ENCODE data around the gene CLEC11A. TPM values are rescaled to one million over a fixed set of nuclear protein-coding genes. Genes with fewer than 3 reads are reported as not detected.
A peak's percentile ranks its signal among the peaks of the same experiment; 100 is the strongest.
"Not testable (repeated sequence)": the region's sequence is repeated elsewhere in the genome, so short reads cannot be mapped to it uniquely, and the experiment has no call there.

CLEC11A gene
- total RNA-seq, 1 experiment from 2014 or later: 7.1 TPM

DNA sequence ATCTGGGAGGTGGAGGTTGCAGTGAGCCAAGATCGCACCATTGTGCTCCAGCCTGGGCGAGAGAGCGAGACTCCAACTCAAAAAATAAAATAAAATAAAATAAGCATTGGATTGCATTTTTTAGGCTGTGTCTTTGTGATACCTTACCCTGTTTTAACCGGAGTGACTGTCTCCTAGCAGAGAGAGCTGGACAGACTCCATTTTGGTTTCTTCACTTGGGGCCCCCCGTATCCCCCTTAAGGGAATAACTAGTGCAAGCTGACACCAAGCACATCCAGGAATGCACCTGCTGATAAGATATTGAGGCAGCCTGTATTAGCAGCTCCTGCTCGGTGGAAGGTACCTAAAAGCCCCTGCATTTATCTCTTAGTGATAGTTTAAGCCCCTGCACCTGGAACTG lies 26.3 kb downstream of the CLEC11A start:
- no peak for DNase-seq
- no peaks in the 10 kb centered on the region for H3K27me3 ChIP-seq (ENCODE audit: control insufficient read depth, insufficient read depth, low read length)
- H3K4me3 ChIP-seq (ENCODE audit: insufficient read depth, low read depth, low read length): no peak overlapping the region
- H3K36me3 ChIP-seq (replicated peaks; ENCODE audit: control insufficient read depth, insufficient read depth, low read length): no peaks in the 10 kb centered on the region

DNA sequence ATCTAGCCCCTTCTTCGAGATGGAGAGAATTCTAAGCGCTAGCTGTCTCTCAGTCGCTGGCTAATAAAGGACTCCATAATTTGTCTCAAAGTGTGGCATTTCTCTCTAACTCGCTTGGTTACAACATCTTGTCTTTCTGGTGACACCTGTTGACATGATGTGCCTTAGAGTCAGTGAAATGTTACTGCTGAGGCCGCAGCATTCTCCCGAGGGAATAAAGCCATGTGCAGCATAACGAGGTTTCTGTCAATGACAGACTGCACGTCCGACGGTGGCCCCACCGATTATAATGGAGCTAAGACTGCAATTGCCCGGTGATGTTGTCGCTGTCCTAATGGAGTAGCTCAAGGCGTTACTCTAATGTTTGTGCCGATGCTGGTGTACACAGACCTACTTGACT lies 26.8 kb downstream of the CLEC11A start:
- 0 out of 2 replicates have a peak, but pooled peaks cover under 1% of the 10 kb centered on the region for H3K27me3 ChIP-seq (ENCODE audit: control insufficient read depth, insufficient read depth, low read length)
- DNase-seq: no peak
- H3K4me3 ChIP-seq (ENCODE audit: insufficient read depth, low read depth, low read length): no peak overlapping the region
- no peaks in the 10 kb centered on the region for H3K36me3 ChIP-seq (replicated peaks; ENCODE audit: control insufficient read depth, insufficient read depth, low read length)

GRCh38 chr19:50753879-50754278 lies 30.7 kb downstream of the CLEC11A start:
- Histone ChIP-seq H3K36me3 (replicated peaks; ENCODE audit: control insufficient read depth, insufficient read depth, low read length) (no peaks in the 10 kb centered on the region), H3K27me3 (ENCODE audit: control insufficient read depth, insufficient read depth, low read length) (peaks cover 2% of the 10 kb centered on the region; the same call in 1 of the 2 replicates), H3K4me3 (ENCODE audit: insufficient read depth, low read depth, low read length) (no peak overlapping the region)
- no peak for DNase-seq

GRCh38 chr19:50756244-50756643 lies 33.1 kb downstream of the CLEC11A start:
- not testable (repeated sequence) for H3K36me3 ChIP-seq (replicated peaks; ENCODE audit: control insufficient read depth, insufficient read depth, low read length); DNase-seq; H3K4me3 ChIP-seq (ENCODE audit: insufficient read depth, low read depth, low read length); H3K27me3 ChIP-seq (ENCODE audit: control insufficient read depth, insufficient read depth, low read length)

DNA sequence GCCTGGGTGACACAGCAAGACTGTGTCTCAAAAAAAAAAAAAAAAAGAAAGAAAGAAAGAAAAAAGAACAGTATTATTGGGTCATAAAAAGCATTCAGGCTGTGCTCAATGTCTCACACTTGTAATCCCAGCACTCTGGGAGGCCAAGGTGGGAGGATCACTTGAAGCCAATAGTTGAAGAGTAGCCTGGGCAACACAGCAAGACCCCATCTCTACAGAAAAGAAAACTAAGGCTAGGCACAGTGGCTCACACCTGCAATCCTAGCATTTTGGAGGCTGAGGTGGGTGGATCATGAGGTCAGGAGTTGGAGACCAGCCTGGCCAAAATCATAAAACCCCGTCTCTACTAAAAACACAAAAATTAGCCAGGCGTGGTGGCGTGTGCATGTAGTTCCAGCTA lies 34.5 kb downstream of the CLEC11A start:
- H3K36me3 ChIP-seq (replicated peaks; ENCODE audit: control insufficient read depth, insufficient read depth, low read length); H3K4me3 ChIP-seq (ENCODE audit: insufficient read depth, low read depth, low read length); DNase-seq; H3K27me3 ChIP-seq (ENCODE audit: control insufficient read depth, insufficient read depth, low read length): not testable (repeated sequence)

DNA sequence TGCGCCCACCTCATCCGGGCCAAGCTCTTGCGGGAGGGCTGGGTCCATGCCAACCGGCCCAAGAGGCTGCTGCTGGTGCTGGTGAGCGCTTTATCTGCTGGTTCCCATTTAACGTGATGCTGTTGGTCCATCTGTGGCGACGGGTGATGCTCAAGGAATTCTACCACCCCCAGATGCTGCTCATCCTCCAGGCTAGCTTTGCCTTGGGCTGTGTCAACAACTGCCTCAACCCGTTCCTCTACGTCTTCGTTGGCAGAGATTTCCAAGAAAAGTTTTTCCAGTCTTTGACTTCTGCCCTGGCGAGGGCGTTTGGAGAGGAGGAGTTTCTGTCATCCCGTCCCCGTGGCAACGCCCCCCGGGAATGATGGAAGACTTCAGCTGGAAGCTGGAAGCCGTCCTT lies 35.9 kb downstream of the CLEC11A start:
- H3K4me3 ChIP-seq (ENCODE audit: insufficient read depth, low read depth, low read length); H3K36me3 ChIP-seq (replicated peaks; ENCODE audit: control insufficient read depth, insufficient read depth, low read length); H3K27me3 ChIP-seq (ENCODE audit: control insufficient read depth, insufficient read depth, low read length); DNase-seq: not testable (repeated sequence)

DNA sequence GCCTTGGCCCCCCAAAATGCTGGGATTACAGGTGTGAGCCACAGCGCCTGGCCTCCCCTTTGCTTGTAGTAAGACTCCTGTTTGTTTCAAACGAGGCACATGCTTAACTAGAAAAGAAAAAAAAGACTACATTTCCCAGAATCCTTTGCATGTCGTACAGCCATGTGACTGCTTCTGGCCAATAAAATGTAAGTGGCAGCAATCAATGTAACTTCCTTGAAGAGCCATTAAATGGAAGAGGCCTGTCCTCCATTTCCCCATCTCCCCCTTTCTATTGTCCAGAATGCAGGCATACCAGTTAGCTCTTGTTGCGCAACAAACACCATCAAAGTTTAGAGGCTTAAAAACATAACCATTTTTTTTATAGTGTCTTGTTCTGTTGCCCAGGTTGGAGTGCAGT lies 36.7 kb downstream of the CLEC11A start:
- Histone ChIP-seq H3K27me3 (ENCODE audit: control insufficient read depth, insufficient read depth, low read length) (peaks cover 2% of the 10 kb centered on the region; the same call in 1 of the 2 replicates), H3K4me3 (ENCODE audit: insufficient read depth, low read depth, low read length) (no peak overlapping the region)
- peak; percentile 53 for DNase-seq

DNA sequence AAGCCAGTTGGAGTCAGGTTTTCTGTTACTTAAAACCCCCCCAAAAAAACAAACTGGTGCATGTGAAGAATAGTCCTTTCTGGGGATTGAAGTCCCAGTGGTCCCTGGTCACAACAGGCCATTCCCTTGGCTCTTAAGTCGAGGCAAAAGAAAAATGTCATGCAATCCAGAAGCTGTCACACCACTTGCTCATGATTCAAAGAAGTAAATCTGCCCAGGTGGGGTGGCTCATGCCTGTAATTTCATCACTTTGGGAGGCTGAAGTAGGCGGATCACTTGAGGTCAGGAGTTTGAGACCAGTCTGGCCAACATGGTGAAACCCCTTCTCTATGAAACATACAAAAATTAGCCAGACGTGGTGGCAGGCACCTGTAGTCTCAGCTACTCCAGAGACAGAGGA lies 38.3 kb downstream of the CLEC11A start:
- H3K4me3 ChIP-seq (ENCODE audit: insufficient read depth, low read depth, low read length); DNase-seq; H3K27me3 ChIP-seq (ENCODE audit: control insufficient read depth, insufficient read depth, low read length); H3K36me3 ChIP-seq (replicated peaks; ENCODE audit: control insufficient read depth, insufficient read depth, low read length): not testable (repeated sequence)

More for the DNA sequence above, 36.7 kb downstream of the CLEC11A start:
- no peaks in the 10 kb centered on the region for H3K36me3 ChIP-seq (replicated peaks; ENCODE audit: control insufficient read depth, insufficient read depth, low read length)

DNA sequence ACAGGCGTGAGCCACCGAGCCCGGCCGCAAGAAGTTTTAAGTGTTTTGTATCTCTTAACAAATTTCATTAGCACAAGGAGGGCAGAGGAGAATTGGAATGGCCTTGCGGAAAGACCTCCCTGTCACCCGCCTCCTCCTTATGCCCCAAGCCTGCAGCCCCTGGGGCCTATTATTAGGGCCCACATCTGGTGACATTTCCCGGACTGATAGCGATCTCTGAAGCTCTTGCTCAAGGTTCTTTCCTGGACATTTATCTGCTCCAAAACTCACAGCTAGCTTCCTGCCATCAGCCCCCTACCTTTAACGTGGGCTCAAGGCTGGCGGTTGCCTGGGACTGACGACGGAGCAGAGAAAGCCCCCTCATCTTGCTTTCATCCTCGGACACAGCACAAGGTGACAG lies 40.4 kb downstream of the CLEC11A start:
- DNase-seq; H3K4me3 ChIP-seq (ENCODE audit: insufficient read depth, low read depth, low read length); H3K36me3 ChIP-seq (replicated peaks; ENCODE audit: control insufficient read depth, insufficient read depth, low read length); H3K27me3 ChIP-seq (ENCODE audit: control insufficient read depth, insufficient read depth, low read length): not testable (repeated sequence)

- H3K36me3 ChIP-seq (replicated peaks; ENCODE audit: control insufficient read depth, insufficient read depth, low read length): no peaks in the 10 kb centered on the region
- DNase-seq: no peak
- H3K4me3 ChIP-seq (ENCODE audit: insufficient read depth, low read depth, low read length): no peak overlapping the region
- H3K27me3 ChIP-seq (ENCODE audit: control insufficient read depth, insufficient read depth, low read length): no peaks in the 10 kb centered on the region
Observed at GRCh38 chr19:50764409-50764808, 41.2 kb downstream of the CLEC11A start.

DNA sequence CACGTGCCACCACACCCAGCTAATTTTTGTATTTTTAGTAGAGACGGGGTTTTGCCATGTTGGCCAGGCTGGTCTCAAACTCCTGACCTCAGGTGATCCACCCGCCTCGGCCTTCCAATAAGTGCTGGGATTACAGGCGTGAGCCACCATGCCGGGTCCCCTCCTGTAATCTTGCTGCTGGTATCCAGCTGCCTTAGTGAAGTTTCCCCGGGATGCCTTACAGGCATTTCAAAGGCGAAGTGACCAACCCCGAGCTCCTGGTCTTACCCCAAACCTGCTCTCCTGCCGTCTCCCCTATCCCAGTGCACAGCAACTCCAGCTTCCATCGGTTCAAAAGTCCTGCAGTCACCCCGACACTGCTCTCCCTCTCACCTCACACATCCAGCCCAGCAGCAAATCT lies 43.6 kb downstream of the CLEC11A start:
- H3K4me3 ChIP-seq (ENCODE audit: insufficient read depth, low read depth, low read length); H3K27me3 ChIP-seq (ENCODE audit: control insufficient read depth, insufficient read depth, low read length); H3K36me3 ChIP-seq (replicated peaks; ENCODE audit: control insufficient read depth, insufficient read depth, low read length); DNase-seq: not testable (repeated sequence)

DNA sequence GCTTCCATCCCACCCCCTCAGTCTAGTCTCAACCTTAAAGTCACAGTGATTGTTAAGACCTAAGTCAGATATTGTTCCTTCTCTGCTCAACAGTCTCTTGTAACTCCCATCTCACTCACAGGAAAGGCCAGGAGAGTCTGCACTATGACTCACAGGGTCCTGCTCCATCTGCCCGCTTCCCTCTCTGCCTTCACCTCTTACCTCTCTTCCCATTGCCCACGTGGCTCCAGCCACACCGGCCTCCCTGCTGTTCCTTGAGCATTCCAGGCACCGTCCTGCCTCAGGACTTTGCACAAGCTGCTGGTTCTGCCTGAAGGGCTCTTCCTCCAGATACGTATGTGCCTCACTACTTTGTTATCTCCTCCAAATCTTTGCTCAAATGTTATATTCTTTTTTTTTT lies 44.1 kb downstream of the CLEC11A start:
- not testable (repeated sequence) for H3K27me3 ChIP-seq (ENCODE audit: control insufficient read depth, insufficient read depth, low read length); DNase-seq; H3K36me3 ChIP-seq (replicated peaks; ENCODE audit: control insufficient read depth, insufficient read depth, low read length); H3K4me3 ChIP-seq (ENCODE audit: insufficient read depth, low read depth, low read length)

- Histone ChIP-seq H3K36me3 (replicated peaks; ENCODE audit: control insufficient read depth, insufficient read depth, low read length) (no peaks in the 10 kb centered on the region), H3K4me3 (ENCODE audit: insufficient read depth, low read depth, low read length) (no peak overlapping the region), H3K27me3 (ENCODE audit: control insufficient read depth, insufficient read depth, low read length) (no peaks in the 10 kb centered on the region)
- no peak for DNase-seq
Observed at GRCh38 chr19:50768277-50768676, 45.1 kb downstream of the CLEC11A start.

DNA sequence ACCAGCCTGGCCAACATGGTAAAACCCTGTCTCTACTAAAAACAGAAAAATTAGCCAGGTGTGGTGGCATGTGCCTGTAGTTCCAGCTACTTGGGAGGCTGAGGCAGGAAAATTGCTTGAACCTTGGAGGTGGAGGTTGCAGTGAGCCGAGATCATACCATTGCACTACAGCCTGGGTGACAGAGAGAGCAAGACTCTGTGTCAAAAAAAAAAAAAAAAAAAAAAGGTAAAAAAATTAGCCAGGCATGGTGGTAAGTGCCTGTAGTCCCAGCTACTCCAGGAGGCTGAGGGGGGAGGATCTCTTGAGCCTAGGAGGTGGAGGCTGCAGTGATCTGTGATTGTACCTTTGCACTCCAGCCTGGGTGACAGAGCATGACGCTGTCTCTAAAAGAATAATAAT lies 47.0 kb downstream of the CLEC11A start, which contains the start of gene GPR32:
TSS of gene GPR32 (plus strand) at position 301 of the 400 bp plus-strand sequence. CDS start 137 bp downstream, outside the sequence.
- DNase-seq; H3K27me3 ChIP-seq (ENCODE audit: control insufficient read depth, insufficient read depth, low read length); H3K4me3 ChIP-seq (ENCODE audit: insufficient read depth, low read depth, low read length); H3K36me3 ChIP-seq (replicated peaks; ENCODE audit: control insufficient read depth, insufficient read depth, low read length): not testable (repeated sequence)

DNA sequence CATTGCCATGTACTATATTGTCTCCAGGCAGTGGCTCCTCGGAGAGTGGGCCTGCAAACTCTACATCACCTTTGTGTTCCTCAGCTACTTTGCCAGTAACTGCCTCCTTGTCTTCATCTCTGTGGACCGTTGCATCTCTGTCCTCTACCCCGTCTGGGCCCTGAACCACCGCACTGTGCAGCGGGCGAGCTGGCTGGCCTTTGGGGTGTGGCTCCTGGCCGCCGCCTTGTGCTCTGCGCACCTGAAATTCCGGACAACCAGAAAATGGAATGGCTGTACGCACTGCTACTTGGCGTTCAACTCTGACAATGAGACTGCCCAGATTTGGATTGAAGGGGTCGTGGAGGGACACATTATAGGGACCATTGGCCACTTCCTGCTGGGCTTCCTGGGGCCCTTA lies 47.7 kb downstream of the CLEC11A start:
- H3K27me3 ChIP-seq (ENCODE audit: control insufficient read depth, insufficient read depth, low read length): peaks cover 3% of the 10 kb centered on the region
- no peak overlapping the region for H3K4me3 ChIP-seq (ENCODE audit: insufficient read depth, low read depth, low read length)
- no peaks in the 10 kb centered on the region for H3K36me3 ChIP-seq (replicated peaks; ENCODE audit: control insufficient read depth, insufficient read depth, low read length)
- DNase-seq: no peak

- H3K27me3 ChIP-seq (ENCODE audit: control insufficient read depth, insufficient read depth, low read length): peaks cover 12% of the 10 kb centered on the region
- DNase-seq: peak; percentile 72
- H3K36me3 ChIP-seq (replicated peaks; ENCODE audit: control insufficient read depth, insufficient read depth, low read length): no peaks in the 10 kb centered on the region
- H3K4me3 ChIP-seq (ENCODE audit: insufficient read depth, low read depth, low read length): no peak overlapping the region
Observed at GRCh38 chr19:50772476-50772875, 49.3 kb downstream of the CLEC11A start.
